ENCODE results near the gene WFDC1. TPM values are rescaled to one million over a fixed set of nuclear protein-coding genes. Genes with fewer than 3 reads are reported as not detected.

Gene WFDC1
- total and polyA plus RNA-seq, 2 donors (not counting 3 experiments of a cell fraction or from before 2014, with no cell fraction given), result not detected

GRCh38 chr16:84369105-84369504 lies 74.4 kb downstream of the WFDC1 start:
- no peak for FAIRE-seq
- TF ChIP-seq CTCF (IDR thresholded peaks at IDR 0.05; ENCODE audit: extremely low read depth in 1 of 2, insufficient read depth in 1 of 2, low read depth in 1 of 2, low read length in 2 of 2) (no peak), POLR2AphosphoS5 (IDR thresholded peaks at IDR 0.05; ENCODE audit: insufficient read depth, low read depth, low read length) (no peak), POLR2A (IDR thresholded peaks at IDR 0.05; ENCODE audit: low read depth, low read length) (no peak), MAX (IDR thresholded peaks at IDR 0.05; ENCODE audit: insufficient read depth, insufficient read length) (no peak), JUN (IDR thresholded peaks at IDR 0.05; ENCODE audit: borderline replicate concordance, insufficient read depth, insufficient read length, low read depth) (no peak), FOS (IDR thresholded peaks at IDR 0.05; ENCODE audit: borderline replicate concordance, insufficient read depth, low read length) (no peak), GATA2 (IDR thresholded peaks at IDR 0.05; ENCODE audit: insufficient read depth, insufficient read length, low read depth, low read length) (no peak), EZH2 (IDR thresholded peaks at IDR 0.05; ENCODE audit: borderline replicate concordance, low read depth, low read length, severe bottlenecking) (no peak), MYC (IDR thresholded peaks at IDR 0.05; ENCODE audit: low read depth, low read length) (no peak)
- Histone ChIP-seq H3K9me3 (replicated peaks; ENCODE audit: control insufficient read depth, insufficient read depth, low read length) (no peaks in the 10 kb centered on the region), H3K27me3 (ENCODE audit: control insufficient read depth in 2 of 2, insufficient read depth in 2 of 2, low read length in 2 of 2) (peaks cover 33 to 36% of the 10 kb centered on the region in 2 experiments), H3K9ac (replicated peaks; ENCODE audit: extremely low read depth, insufficient read depth, low read length) (no peak overlapping the region), H3K27ac (ENCODE audit: insufficient read depth, low read depth, low read length) (no peak overlapping the region), H3K4me3 (replicated peaks in 1 of 3; ENCODE audit: insufficient read depth in 1 of 3, low read depth in 1 of 3, low read length in 3 of 3) (no peak overlapping the region), H3K9me1 (replicated peaks; ENCODE audit: control insufficient read depth, extremely low read depth, insufficient read depth, low read length) (no peaks in the 10 kb centered on the region), H2AFZ (ENCODE audit: low read depth, low read length) (no peak overlapping the region), H3K4me2 (ENCODE audit: insufficient read depth, low read length) (no peak overlapping the region), H4K20me1 (replicated peaks; ENCODE audit: control insufficient read depth, extremely low read depth, insufficient read depth, low read length) (no peaks in the 10 kb centered on the region), H3K79me2 (ENCODE audit: control insufficient read depth, insufficient read depth, low read length) (no peaks in the 10 kb centered on the region), H3K4me1 (ENCODE audit: control insufficient read depth, extremely low read depth, insufficient read depth, low read length) (no peaks in the 10 kb centered on the region), H3K36me3 (ENCODE audit: control insufficient read depth in 2 of 2, extremely low read depth in 1 of 2, insufficient read depth in 2 of 2, low read length in 2 of 2) (no peaks in the 10 kb centered on the region)
- no peak for DNase-seq (ENCODE audit: low read depth, low spot score)
- ChIA-PET POLR2A (no interaction called here), CTCF (no interaction called here)
- dilution Hi-C loops (cut with MboI; ENCODE audit: extremely low pct_ligation_motif_present, low sequenced_read_pairs) (no loop called here), intact Hi-C loops (cut with micrococcal nuclease) (no loop called here)
- BruUV-seq (replicated peaks), result no TSS peak
